NOMO-1 treated with DMSO at 0.1 percent for 48 hours (cell line): Measurements from ENCODE around the gene GAS2.

Source experiments
- DNase-seq: peaks from one replicate; lab custom pipeline; 2025; ENCODE audit not compliant: unreplicated experiment; lab: John Stamatoyannopoulos, UW

The GAS2 gene

GRCh38 chr11:22725079-22725478, 58.7 kb downstream of the GAS2 start:
- no peak for DNase-seq

- peak; percentile 55 for DNase-seq
Measured at GRCh38 chr11:22728600-22729389, 62.4 kb downstream of the GAS2 start.

- DNase-seq, result peak; percentile 26
Measured at GRCh38 chr11:22730319-22730718, 63.9 kb downstream of the GAS2 start.

GRCh38 chr11:22732588-22732987, 66.2 kb downstream of the GAS2 start:
- DNase-seq, result no peak

GRCh38 chr11:22733475-22734248, 67.3 kb downstream of the GAS2 start:
- no peak for DNase-seq

- peak; percentile 94 for DNase-seq
Measured at GRCh38 chr11:22734628-22735345, 68.4 kb downstream of the GAS2 start.

- DNase-seq, result no peak
Measured at GRCh38 chr11:22742157-22742613, 75.8 kb downstream of the GAS2 start.

- DNase-seq, result no peak
Measured at GRCh38 chr11:22749536-22749935, 83.1 kb downstream of the GAS2 start.

- no peak for DNase-seq
Measured at GRCh38 chr11:22752908-22753310, 86.5 kb downstream of the GAS2 start.

- DNase-seq, result no peak
Measured at GRCh38 chr11:22753416-22753815, 87.0 kb downstream of the GAS2 start.

- DNase-seq, result no peak
Measured at GRCh38 chr11:22761066-22761465, 94.7 kb downstream of the GAS2 start.

- no peak for DNase-seq
Measured at GRCh38 chr11:22763166-22763565, 96.8 kb downstream of the GAS2 start.

GRCh38 chr11:22764735-22765134, 98.3 kb downstream of the GAS2 start:
- DNase-seq, result no peak

- no peak for DNase-seq
Measured at GRCh38 chr11:22768281-22768680, 101.9 kb downstream of the GAS2 start.

GRCh38 chr11:22769081-22769480, 102.7 kb downstream of the GAS2 start:
- DNase-seq, result no peak

GRCh38 chr11:22774716-22775115, 108.3 kb downstream of the GAS2 start:
- DNase-seq, result no peak

- DNase-seq, result no peak
Measured at GRCh38 chr11:22775248-22775647, 108.8 kb downstream of the GAS2 start.

GRCh38 chr11:22778642-22779041, 112.2 kb downstream of the GAS2 start:
- no peak for DNase-seq

- no peak for DNase-seq
Measured at GRCh38 chr11:22779850-22780249, 113.4 kb downstream of the GAS2 start.

GRCh38 chr11:22780952-22781593, 114.7 kb downstream of the GAS2 start:
- no peak for DNase-seq

- no peak for DNase-seq
Measured at GRCh38 chr11:22785251-22785650, 118.8 kb downstream of the GAS2 start.
